NCI-H510A treated with DMSO at 0.1 percent for 48 hours (cell line): Measurements from ENCODE around the gene TECPR2.
"Not testable (repeated sequence)": the region's sequence is repeated elsewhere in the genome, so short reads cannot be mapped to it uniquely, and the experiment has no call there.

Experiments
- DNase-seq: peaks from one replicate; lab custom pipeline; 2025; lab: John Stamatoyannopoulos, UW

TECPR2 gene

DNA sequence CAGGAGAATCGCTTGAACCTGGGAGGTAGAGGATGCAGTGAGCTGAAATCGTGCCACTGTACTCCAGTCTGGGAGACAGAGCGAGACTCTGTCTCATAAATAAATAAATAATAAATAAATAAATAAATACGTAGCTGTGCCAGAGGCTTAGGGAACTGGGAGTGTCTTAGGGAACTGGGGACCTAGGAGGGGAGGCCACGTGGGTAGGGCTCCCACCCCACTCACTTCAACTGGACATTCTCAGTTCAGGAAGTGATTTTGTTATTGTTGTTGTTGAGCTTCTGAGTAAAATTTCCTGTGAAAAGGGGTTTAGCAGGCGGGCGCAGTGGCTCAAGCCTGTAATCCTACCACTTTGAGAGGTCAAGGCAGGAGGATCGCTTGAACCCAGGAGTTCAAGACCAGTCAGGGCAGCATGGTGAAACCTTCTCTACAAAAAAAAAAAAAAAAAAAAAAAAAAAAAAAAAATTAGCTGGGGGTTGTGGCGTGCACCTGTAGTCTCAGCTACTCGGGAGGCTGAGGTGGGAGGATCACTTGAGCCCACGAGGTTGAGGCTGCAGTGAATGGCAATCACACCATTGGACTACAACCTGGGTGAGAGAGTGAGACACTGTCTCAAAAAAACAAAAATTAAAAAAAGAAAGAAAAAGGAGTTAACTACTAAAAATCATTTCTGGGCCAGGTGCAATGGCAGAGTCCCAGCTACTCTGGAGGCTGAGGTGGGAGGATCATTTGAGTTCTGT, 165.9 kb downstream of the TECPR2 start:
- no peak for DNase-seq

DNA sequence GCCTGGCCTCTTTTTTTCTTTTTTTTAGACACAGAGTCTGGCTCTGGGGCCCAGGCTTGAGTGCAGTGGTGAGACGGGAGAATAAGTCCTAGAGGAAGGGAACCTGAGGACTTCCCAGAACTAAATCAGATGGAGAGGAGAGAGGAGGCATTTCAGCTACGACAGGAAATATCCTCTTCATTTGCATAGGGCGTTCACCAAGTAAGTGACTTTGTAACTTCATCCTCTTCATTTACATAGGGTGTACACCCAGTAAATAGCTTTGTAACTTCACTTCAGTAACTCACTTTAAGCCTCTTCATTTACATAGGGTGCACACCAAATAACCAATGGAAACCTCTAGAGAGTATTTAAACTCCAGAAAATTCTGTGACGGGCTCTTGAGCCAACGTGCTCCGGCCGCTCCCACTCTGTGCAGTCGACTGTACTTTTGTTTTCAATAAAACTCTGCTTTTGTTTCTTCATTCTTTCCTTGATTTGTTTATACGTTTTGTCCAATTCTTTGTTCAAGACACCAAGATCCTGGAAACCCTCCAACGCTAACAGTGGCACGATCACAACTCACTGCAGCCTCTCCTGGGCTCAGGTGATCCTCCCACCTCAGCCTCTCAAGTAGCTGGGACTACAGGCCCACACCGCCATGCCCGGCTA, 168.2 kb downstream of the TECPR2 start:
- DNase-seq = peak; percentile 52

GRCh38 chr14:102532204-102532658, 169.5 kb downstream of the TECPR2 start:
- DNase-seq = no peak

- DNase-seq = no peak
These were observed 175.3 kb downstream of the TECPR2 start for GRCh38 chr14:102537981-102538601.

GRCh38 chr14:102538602-102539543, 176.1 kb downstream of the TECPR2 start:
- DNase-seq = no peak

GRCh38 chr14:102539544-102540314, 177.0 kb downstream of the TECPR2 start:
- DNase-seq = no peak

DNA sequence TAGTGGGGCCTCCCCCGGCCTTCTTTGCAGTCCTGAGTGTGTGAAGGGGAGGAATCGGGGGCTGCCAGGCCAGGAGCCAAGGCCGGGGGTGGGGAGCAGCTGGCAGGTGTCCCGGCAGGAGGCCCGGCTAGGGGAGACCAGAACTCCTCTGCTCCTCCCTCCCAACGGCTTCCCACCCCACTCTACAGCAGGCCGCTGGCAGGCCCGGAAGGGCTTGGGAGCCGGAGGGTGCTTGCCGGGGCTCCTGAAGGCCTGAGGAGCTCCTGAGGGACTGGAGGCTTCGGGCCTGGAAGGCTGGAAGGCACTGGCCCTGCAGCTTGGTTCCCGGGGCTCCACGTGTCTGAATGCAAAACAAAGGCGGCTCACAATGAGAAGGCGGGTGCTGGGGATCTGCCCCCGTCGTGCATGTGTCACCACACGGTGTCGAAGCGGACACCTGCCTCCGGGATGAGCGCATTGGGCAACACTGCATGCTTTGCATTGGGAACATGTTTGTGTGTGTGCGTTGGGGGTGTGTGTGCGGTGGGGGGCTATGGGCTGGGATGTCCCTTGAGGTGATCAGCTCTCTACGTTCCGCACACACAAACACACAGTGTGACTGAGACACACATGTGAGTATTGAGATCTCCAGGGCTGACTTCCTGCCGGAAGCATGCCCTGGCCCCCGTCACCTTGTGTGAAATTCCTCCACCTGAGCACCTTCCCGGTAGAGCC, 177.7 kb downstream of the TECPR2 start:
- DNase-seq = peak; percentile 22

DNA sequence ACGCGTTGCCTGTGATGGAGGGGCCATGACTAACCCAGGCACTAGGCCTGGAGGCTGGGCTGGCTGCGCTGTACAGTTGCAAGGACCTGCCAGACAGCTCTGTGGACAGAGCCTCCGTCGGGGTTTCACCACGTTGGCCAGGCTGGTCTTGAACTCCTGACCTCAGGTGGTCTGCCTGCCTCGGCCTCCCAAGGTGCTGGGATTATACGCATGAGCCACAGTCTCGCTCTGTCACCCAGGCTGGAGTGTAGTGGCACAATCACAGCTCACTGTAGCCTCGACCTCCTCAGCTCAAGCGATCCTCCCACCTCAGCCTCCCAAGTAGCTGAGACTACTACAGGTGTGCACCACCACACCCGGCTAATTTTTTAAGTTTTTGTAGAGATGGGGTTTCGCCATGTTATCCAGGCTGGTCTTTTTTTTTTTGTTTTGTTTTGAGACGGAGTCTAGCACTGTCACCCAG, 178.3 kb downstream of the TECPR2 start:
- DNase-seq = not testable (repeated sequence)

GRCh38 chr14:102541771-102542170, 179.0 kb downstream of the TECPR2 start:
- no peak for DNase-seq

GRCh38 chr14:102544046-102544746, 181.5 kb downstream of the TECPR2 start:
- DNase-seq = no peak

DNA sequence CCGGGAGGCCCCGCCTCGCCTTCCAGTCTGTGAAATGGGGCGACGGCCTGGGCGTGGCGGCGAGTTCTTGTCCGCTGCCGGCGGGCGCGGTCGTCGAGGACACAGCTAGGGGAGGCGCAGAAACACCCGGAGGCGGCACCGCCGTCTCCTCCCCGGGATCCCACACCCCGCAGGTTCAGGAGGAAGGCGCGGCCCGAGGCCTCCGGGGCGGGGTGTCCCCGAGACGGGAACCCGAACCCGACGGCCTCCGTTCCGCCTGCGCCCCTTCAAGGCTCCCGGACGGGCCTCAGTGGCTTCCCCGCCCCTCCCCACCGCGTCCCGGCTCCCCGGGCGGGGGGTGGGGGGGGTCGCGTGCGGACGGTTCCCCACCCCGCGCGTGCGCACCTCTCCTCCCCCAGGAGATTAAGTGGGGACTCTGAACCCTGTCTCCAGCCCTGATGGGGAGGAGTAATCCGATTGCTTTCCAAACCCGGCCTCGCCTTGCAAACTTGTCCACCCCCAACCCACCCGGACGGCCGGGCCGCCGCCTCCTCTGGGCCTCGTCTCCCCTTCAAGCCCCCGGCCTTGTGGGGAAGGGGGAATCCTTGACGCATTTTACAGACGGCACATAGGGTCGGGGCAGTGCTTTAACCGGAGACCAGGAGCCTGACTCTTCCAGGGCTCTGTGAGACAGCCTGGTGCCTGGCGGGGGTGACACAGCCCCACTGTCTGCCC, 182.2 kb downstream of the TECPR2 start:
- DNase-seq = no peak

DNA sequence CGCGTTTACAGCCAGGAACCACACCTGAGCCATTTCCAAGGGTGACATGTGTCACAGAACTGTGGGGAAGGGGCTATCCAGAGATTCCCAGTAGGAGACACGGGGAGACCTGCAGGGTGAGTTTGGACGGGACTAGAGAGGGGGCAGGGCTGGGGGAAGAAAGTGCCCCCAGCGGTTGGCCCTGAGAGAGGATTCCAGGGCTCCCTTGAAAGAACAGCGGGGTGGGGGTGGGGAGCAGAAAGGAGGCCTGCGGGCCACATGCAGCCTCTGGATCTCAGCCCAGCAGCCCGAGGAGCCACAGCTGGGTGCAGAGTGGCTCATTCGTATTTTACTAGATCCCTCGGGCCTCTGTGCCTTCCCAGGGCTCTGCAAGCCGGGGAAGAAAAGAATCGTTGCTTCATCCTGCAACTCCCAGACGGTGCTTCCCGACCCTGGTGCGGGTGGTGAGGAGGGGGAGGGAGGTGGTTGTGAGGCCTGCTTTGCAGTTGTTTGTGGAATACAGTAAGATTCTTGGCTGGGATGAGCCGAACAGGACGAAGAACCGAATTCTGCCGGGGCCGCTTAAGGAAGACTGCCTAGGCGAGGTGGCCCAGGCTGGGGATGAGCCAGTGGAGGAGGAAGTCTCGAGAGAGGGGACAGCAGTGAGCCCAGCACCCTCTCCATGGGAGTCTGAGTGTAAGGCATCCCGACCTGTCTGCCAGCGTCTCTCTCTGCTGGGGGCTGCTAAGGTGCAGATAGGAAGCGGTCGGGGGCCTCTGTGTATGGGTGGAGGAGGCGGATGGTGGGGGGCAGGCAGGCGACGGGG, 182.9 kb downstream of the TECPR2 start:
- no peak for DNase-seq

DNA sequence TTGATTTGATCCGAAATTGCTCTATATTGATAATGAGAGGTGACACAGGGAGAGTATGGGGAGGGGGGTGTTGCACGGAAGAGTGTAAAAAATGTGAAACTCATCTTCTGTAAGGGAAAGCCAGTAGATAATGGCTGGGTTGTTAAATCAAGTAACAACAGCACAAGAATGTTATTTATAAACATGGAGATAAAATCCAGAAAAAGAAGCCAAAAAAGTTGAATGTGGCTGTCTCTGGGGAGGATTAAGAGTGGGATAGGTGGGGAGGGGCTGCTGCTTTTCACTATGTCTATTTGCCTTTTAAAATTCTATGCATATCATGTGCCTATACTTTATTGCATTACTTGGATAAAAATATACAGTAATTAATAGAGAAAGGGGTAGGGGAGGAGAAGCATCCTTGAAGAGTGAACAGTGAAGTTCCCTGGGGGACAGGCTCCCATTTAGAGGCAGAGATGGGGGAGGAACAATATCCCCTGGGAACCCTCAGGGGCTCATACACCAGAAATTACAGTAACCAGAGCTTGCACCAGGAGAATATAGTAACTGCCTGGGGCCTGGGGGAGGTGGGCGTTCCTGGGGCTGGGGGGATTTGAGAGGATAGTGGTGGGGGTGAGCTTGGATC, 186.0 kb downstream of the TECPR2 start:
- DNase-seq = no peak

DNA sequence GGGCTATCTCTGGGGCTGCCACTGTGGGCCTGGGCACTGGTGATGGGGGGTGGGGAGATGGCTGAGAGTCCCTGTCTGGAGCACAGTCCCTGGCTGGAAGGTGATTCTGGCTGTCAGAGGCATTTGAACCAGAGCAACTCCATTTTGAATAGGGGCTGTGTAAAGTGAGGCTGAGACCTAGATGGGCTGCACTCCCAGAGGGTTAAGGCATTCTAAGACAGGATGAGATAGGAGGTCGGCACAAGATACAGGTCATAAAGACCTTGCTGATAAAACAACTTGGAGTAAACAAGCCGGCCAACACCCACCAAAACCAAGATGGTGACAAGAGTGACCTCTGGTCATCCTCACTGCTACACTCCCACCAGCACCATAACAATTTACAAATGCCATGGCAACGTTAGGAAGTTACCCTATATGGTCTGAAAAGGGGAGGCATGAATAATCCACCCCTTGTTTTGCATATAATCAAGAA, 188.2 kb downstream of the TECPR2 start:
- not testable (repeated sequence) for DNase-seq
